Liver (tissue), 9 donors: ENCODE data around the gene ZNF32. TPM values are rescaled to one million over a fixed set of nuclear protein-coding genes. Genes with fewer than 3 reads are reported as not detected.

Experiments
- DNase-seq: peaks from one replicate; pipeline ENCODE4 v3.0.0-alpha.2; 2017; ENCODE audit warnings: low spot score
- H3K27ac ChIP-seq, 2 donors: one replicate each; pipeline ENCODE4 v1.7.0; 2013; ENCODE audit warnings: inconsistent platforms in 2 of 2, low read length in 2 of 2, control low read depth in 1 of 2, low read depth in 1 of 2, mild to moderate bottlenecking in 1 of 2
- H3K27me3 ChIP-seq, 4 donors: one replicate each; pipeline versions ENCODE4 v1.6.1 to v1.7.0; 2013; ENCODE audit warnings: low read length in 3 of 4, inconsistent platforms in 1 of 4, mild to moderate bottlenecking in 1 of 4, moderate library complexity in 1 of 4; ENCODE audit not compliant: control insufficient read depth in 4 of 4, insufficient read depth in 4 of 4
- H3K36me3 ChIP-seq, 4 donors: one replicate each; pipeline versions ENCODE4 v1.6.1 to v1.7.0; 2013; ENCODE audit warnings: low read length in 3 of 4, mild to moderate bottlenecking in 3 of 4, low read depth in 1 of 4, moderate library complexity in 1 of 4; ENCODE audit not compliant: control insufficient read depth in 4 of 4, insufficient read depth in 3 of 4
- H3K4me1 ChIP-seq, 4 donors: one replicate each; pipeline versions ENCODE4 v1.6.1 to v1.7.0; 2013; ENCODE audit warnings: low read length in 3 of 4, mild to moderate bottlenecking in 3 of 4, moderate library complexity in 1 of 4; ENCODE audit not compliant: control insufficient read depth in 4 of 4, insufficient read depth in 4 of 4
- H3K4me3 ChIP-seq, 3 donors: one replicate each; pipeline versions ENCODE4 v1.6.1 to v1.7.0; 2013; ENCODE audit warnings: low read length in 3 of 3, control low read depth in 1 of 3, low read depth in 1 of 3, mild to moderate bottlenecking in 1 of 3
- H3K9ac ChIP-seq, 2 donors: one replicate each; pipeline ENCODE4 v1.7.0; 2013; ENCODE audit warnings: low read length in 2 of 2, mild to moderate bottlenecking in 2 of 2, moderate library complexity in 2 of 2, control low read depth in 1 of 2, low read depth in 1 of 2
- H3K9me3 ChIP-seq, 4 donors: one replicate each; pipeline versions ENCODE4 v1.6.1 to v1.7.0; 2013; ENCODE audit warnings: low read length in 3 of 4; ENCODE audit not compliant: control insufficient read depth in 4 of 4
- EGR1 ChIP-seq, 2 donors: IDR thresholded peaks; 2 replicates each; pipeline ENCODE4 v1.6.1; 2016 to 2018; ENCODE audit warnings: antibody characterized with exemption in 2 of 2, low read depth in 2 of 2
- GABPA ChIP-seq, 2 donors: IDR thresholded peaks in 1 of 2; conservative IDR thresholded peaks in 1 of 2; 2 replicates each; pipeline ENCODE4 v1.6.1; 2016; ENCODE audit warnings: antibody characterized with exemption in 2 of 2, mild to moderate bottlenecking in 1 of 2, moderate library complexity in 1 of 2
- HNF4A ChIP-seq, 2 donors: conservative IDR thresholded peaks; 2 replicates each; pipeline ENCODE4 v1.6.1; 2016; ENCODE audit warnings: antibody characterized with exemption in 2 of 2, mild to moderate bottlenecking in 2 of 2
- NR2F2 ChIP-seq: IDR thresholded peaks from 2 replicates; pipeline ENCODE4 v1.6.1; 2016; ENCODE audit warnings: antibody characterized with exemption
- RAD21 ChIP-seq, 2 donors: IDR thresholded peaks; 2 replicates each; pipeline ENCODE4 v1.6.1; 2016; ENCODE audit warnings: antibody characterized with exemption in 2 of 2, mild to moderate bottlenecking in 2 of 2
- REST ChIP-seq: IDR thresholded peaks from 2 replicates; pipeline ENCODE4 v1.6.1; 2016; ENCODE audit warnings: antibody characterized with exemption, mild to moderate bottlenecking
- TAF1 ChIP-seq: conservative IDR thresholded peaks from 2 replicates; pipeline ENCODE4 v1.6.1; 2016; ENCODE audit warnings: antibody characterized with exemption, mild to moderate bottlenecking
- YY1 ChIP-seq: IDR thresholded peaks from 2 replicates; pipeline ENCODE4 v1.6.1; 2016; ENCODE audit warnings: antibody characterized with exemption, mild to moderate bottlenecking
- WGBS: extraction: QIAGEN DNeasy Blood & Tissue Kit; methylation state at CpG from one replicate; pipeline ENCODE4 v1.1.7; 2013; 5-methylcytosine and 5-hydroxymethylcytosine counted together
- polyA plus RNA-seq, 2 donors: library from polyadenylated mRNA; stranded (reverse) in 1 of 2; unstranded in 1 of 2; fragments of 200-250 nt in 1 of 2; fragments of >200 nt in 1 of 2; fragmentation: Nextera tagmentation in 1 of 2; extraction: Ambion mirVana in 1 of 2; gene quantifications; one replicate each; pipeline versions ENCODE4 v1.2.1 to v1.2.3, GENCODE V29; 2013 to 2015
- total RNA-seq, 2 donors: library from RNA; depleted of rRNA; stranded (reverse); fragments of >200 nt; gene quantifications; one replicate each; pipeline ENCODE4 v1.2.3, GENCODE V29; 2014
- TF ChIP-seq, protein P1 (sequence below): IDR thresholded peaks from 2 replicates; pipeline ENCODE4 v1.6.1; 2016; ENCODE audit warnings: antibody characterized with exemption
- TF ChIP-seq, protein P2 (sequence below): fragments of 150-350 bp; IDR thresholded peaks from 2 replicates; pipeline ENCODE4 v1.5.1; 2017; ENCODE audit warnings: improper control_type of control experiment, low read depth, low read length; ENCODE audit not compliant: missing input control
- donor health status: healthy.
- donor health status: healthy.
- donor health status: healthy.
- donor health status: healthy.
- donor health status: healthy.

The ZNF32 gene
- total and polyA plus RNA-seq, 4 donors: 6.5 to 19.9 (median 12.5) TPM

- H3K9ac ChIP-seq: no peak overlapping the region
- H3K4me3 ChIP-seq: no peak overlapping the region
- H3K27me3 ChIP-seq: no peaks in the 10 kb centered on the region
- H3K9me3 ChIP-seq: peaks cover 0 to 10% (median 0%) of the 10 kb centered on the region in 4 donors
- H3K4me1 ChIP-seq: peaks cover 1 to 16% (median 7%) of the 10 kb centered on the region in 4 donors
- 77% methylated on average over 7 of the region's 7 CpGs for WGBS
- TF ChIP-seq, protein P1, sequence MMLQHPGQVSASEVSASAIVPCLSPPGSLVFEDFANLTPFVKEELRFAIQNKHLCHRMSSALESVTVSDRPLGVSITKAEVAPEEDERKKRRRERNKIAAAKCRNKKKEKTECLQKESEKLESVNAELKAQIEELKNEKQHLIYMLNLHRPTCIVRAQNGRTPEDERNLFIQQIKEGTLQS: no peak
- TF ChIP-seq, protein P2, sequence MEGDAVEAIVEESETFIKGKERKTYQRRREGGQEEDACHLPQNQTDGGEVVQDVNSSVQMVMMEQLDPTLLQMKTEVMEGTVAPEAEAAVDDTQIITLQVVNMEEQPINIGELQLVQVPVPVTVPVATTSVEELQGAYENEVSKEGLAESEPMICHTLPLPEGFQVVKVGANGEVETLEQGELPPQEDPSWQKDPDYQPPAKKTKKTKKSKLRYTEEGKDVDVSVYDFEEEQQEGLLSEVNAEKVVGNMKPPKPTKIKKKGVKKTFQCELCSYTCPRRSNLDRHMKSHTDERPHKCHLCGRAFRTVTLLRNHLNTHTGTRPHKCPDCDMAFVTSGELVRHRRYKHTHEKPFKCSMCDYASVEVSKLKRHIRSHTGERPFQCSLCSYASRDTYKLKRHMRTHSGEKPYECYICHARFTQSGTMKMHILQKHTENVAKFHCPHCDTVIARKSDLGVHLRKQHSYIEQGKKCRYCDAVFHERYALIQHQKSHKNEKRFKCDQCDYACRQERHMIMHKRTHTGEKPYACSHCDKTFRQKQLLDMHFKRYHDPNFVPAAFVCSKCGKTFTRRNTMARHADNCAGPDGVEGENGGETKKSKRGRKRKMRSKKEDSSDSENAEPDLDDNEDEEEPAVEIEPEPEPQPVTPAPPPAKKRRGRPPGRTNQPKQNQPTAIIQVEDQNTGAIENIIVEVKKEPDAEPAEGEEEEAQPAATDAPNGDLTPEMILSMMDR: no peak
- no peak for TF ChIP-seq TAF1
- no peak for TF ChIP-seq REST
- no peak for TF ChIP-seq NR2F2
- no peak for TF ChIP-seq EGR1 (IDR thresholded peaks at IDR 0.05; ENCODE audit: low read depth in 2 of 2)
- TF ChIP-seq HNF4A (conservative IDR thresholded peaks at IDR 0.05): no peak
- no peak for TF ChIP-seq RAD21 (IDR thresholded peaks at IDR 0.05)
- no peak for TF ChIP-seq GABPA (IDR thresholded peaks at IDR 0.05 in 1 of 2, conservative IDR thresholded peaks at IDR 0.05 in 1 of 2)
- H3K36me3 ChIP-seq: no peaks in the 10 kb centered on the region
- DNase-seq: no peak
- H3K27ac ChIP-seq: no peak overlapping the region
Measured at GRCh38 chr10:43595739-43596298, 52.9 kb downstream of the ZNF32 start.

GRCh38 chr10:43594944-43595589 lies 53.6 kb downstream of the ZNF32 start:
- DNase-seq: no peak
- 30% methylated on average over 8 of the region's 8 CpGs for WGBS
- no peak overlapping the region for H3K9ac ChIP-seq

More at GRCh38 chr10:43594944-43595589, 53.6 kb downstream of the ZNF32 start:
- Histone ChIP-seq H3K9me3 (peaks cover 0 to 10% (median 0%) of the 10 kb centered on the region in 4 donors), H3K4me3 (peak overlapping the region in 2 of 3 donors; percentile 12 to 46), H3K36me3 (no peaks in the 10 kb centered on the region), H3K27me3 (no peaks in the 10 kb centered on the region), H3K4me1 (peaks cover 1 to 16% (median 7%) of the 10 kb centered on the region in 4 donors), H3K27ac (no peak overlapping the region)
- TF ChIP-seq YY1: no peak
- peak in 1 of 2 donors; percentile 13 for TF ChIP-seq HNF4A (conservative IDR thresholded peaks at IDR 0.05)

Other genes with a start within 250 kb of the ZNF32 start
- 100 to 1,000 TPM; 116 to 150 TPM for gene HNRNPF, start 239.7 kb downstream of the ZNF32 start, total RNA-seq
- 100 to 1,000 TPM in 1 of 2 donors, 10 to 100 TPM in 1; 64.5 to 109 TPM for gene HNRNPF, start 239.7 kb downstream of the ZNF32 start, polyA plus RNA-seq
- 1 to 10 TPM; 1.5 to 4.8 TPM for gene ZNF487, start 211.8 kb downstream of the ZNF32 start, total RNA-seq
- gene ZNF487, start 211.8 kb downstream of the ZNF32 start, polyA plus RNA-seq: 1 to 10 TPM; 1.3 to 2.3 TPM
- gene ZNF239, start 74.3 kb downstream of the ZNF32 start, total RNA-seq: 1 to 10 TPM; 1.5 to 2.1 TPM
- gene ZNF239, start 74.3 kb downstream of the ZNF32 start, polyA plus RNA-seq: under 1 TPM; 0.57 to 0.69 TPM
- gene ZNF485, start 42.4 kb downstream of the ZNF32 start, total RNA-seq: 1 to 10 TPM in 1 of 2 donors, under 1 TPM in 1; 0.98 to 2.4 TPM
- gene ZNF485, start 42.4 kb downstream of the ZNF32 start, polyA plus RNA-seq: 1 to 10 TPM in 1 of 2 donors, under 1 TPM in 1; 0.92 to 1.0 TPM